Psoas muscle (tissue), 8 donors: ENCODE measurements around the gene TLK1. TPM values are rescaled to one million over a fixed set of nuclear protein-coding genes. Genes with fewer than 3 reads are reported as not detected.

Experiments used
- ATAC-seq, 4 donors: fragments of 200-7000 bp; cut with Tn5 transposase; one replicate each; pipeline ENCODE4 v1.9.1; 2020; ENCODE audit warnings: moderate library complexity in 3 of 4, mild to moderate bottlenecking in 2 of 4
- DNase-seq, 2 donors: peaks; one replicate each; pipeline ENCODE4 v3.0.0-alpha.2; 2020
- H3K27ac ChIP-seq: fragments of 200-600 bp; one replicate; pipeline ENCODE4 v1.8.0; 2022
- H3K27me3 ChIP-seq, 3 donors: fragments of 200-600 bp in 1 of 3; one replicate each; pipeline versions ENCODE4 v1.6.1 to v1.8.0; 2013 to 2022; ENCODE audit warnings: low read length in 2 of 3, mild to moderate bottlenecking in 2 of 3, moderate library complexity in 1 of 3; ENCODE audit not compliant: insufficient read depth in 3 of 3
- H3K36me3 ChIP-seq, 2 donors: fragments of 200-600 bp in 1 of 2; one replicate each; pipeline versions ENCODE4 v1.6.1 to v1.8.0; 2013 to 2022; ENCODE audit warnings: low read depth in 1 of 2, mild to moderate bottlenecking in 1 of 2, moderate library complexity in 1 of 2; ENCODE audit not compliant: insufficient read depth in 1 of 2
- H3K4me1 ChIP-seq: fragments of 200-600 bp; one replicate; pipeline ENCODE4 v1.8.0; 2022
- H3K4me3 ChIP-seq: fragments of 200-600 bp; one replicate; pipeline ENCODE4 v1.8.0; 2022; ENCODE audit warnings: mild to moderate bottlenecking
- H3K9me3 ChIP-seq: fragments of 200-600 bp; one replicate; pipeline ENCODE4 v1.8.0; 2022
- WGBS, 3 donors: extraction: QIAGEN DNeasy Blood & Tissue Kit; methylation state at CpG; one replicate each; pipeline versions ENCODE4 v1.1.6 to v1.1.7; 2013; 5-methylcytosine and 5-hydroxymethylcytosine counted together
- intact Hi-C, 2 donors: fragments of 100-400 bp; cut with DNase I; formaldehyde crosslinking; loops; one replicate each; pipeline versions ENCODE4 v1.11.0 to v1.14.2; 2022
- polyA plus RNA-seq, 3 donors: library from polyadenylated mRNA; stranded (reverse); fragments of 200-250 nt; gene quantifications; one replicate each; pipeline ENCODE4 v1.2.3, GENCODE V29; 2013
- total RNA-seq, 4 donors: library from RNA; stranded (reverse); fragmentation: NEBNext Ultra II Directional in 2 of 4; extraction: Animal tissue kit (Norgen Biotek cat#: 25700) in 2 of 4; gene quantifications; one replicate each; pipeline versions ENCODE4 v1.2.1 to v1.2.4, GENCODE V29; 2021 to 2023
- TF ChIP-seq, protein P1 (sequence below): fragments of 200-600 bp; IDR thresholded peaks from one replicate; pipeline ENCODE4 v1.8.0; 2022; ENCODE audit warnings: antibody characterized with exemption
- donor health status: healthy with polysubstance abuse.
- donor health status: DM: no; HTN: no; CAD: no; lungs with moderate emphysema.
- donor health status: Bipolar disorder and iron deficiency.
- donor health status: healthy.
- donor health status: DM: yes; HTN: yes; CAD: no.
- donor health status: DM: no; HTN: no; CAD: no.
- donor health status: DM: no; HTN: no; CAD: no.
- donor health status: DM: yes; HTN: yes; CAD: no.

The TLK1 gene
- total and polyA plus RNA-seq, 7 donors = 4.4 to 22.2 (median 17.5) TPM

DNA sequence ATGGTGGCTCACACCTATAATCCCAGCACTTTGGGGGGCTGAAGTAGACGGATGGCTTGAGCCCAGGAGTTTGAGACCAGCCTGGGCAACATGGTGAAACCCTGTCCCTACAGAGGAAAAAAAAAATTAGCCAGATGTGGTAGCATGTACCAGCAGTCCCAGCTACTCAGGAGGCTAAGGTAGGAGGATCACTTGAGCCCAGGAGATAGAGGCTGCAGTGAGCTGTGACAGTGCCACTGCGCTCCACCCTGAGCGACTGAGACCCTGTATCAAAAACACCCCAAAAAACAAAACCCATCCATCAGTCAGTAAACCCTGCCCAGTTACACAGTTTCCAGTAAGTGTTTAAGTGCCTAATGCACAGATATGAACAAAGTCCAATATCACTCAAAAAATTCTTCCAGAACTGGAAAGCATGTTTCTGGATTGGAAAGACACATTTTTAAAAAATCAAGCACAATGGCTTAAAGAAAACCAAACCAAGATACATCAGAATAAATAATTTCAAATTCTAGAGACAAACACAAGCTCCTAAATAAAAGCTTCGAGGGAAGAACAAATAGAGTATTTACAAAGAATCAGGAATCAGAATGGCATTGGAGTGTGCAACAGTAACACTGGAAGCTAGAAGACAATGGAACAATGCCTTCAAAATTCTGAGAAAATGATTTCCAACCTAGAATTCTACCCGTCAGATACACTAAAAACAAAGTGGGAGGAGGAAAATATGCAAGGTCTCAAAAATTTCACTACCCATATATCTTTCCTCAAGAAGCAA lies 72.4 kb downstream of the TLK1 start:
- no peaks in the 10 kb centered on the region for H3K4me1 ChIP-seq
- ATAC-seq = no peak
- DNase-seq = no peak
- no peak overlapping the region for H3K4me3 ChIP-seq
- intact Hi-C loops = no loop called here
- TF ChIP-seq, protein P1, sequence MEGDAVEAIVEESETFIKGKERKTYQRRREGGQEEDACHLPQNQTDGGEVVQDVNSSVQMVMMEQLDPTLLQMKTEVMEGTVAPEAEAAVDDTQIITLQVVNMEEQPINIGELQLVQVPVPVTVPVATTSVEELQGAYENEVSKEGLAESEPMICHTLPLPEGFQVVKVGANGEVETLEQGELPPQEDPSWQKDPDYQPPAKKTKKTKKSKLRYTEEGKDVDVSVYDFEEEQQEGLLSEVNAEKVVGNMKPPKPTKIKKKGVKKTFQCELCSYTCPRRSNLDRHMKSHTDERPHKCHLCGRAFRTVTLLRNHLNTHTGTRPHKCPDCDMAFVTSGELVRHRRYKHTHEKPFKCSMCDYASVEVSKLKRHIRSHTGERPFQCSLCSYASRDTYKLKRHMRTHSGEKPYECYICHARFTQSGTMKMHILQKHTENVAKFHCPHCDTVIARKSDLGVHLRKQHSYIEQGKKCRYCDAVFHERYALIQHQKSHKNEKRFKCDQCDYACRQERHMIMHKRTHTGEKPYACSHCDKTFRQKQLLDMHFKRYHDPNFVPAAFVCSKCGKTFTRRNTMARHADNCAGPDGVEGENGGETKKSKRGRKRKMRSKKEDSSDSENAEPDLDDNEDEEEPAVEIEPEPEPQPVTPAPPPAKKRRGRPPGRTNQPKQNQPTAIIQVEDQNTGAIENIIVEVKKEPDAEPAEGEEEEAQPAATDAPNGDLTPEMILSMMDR = no peak
- 96 to 97% (median 97%) methylated on average over 5 of the region's 5 CpGs for WGBS, 3 donors
- H3K27me3 ChIP-seq = no peaks in the 10 kb centered on the region
- no peaks in the 10 kb centered on the region for H3K36me3 ChIP-seq
- H3K9me3 ChIP-seq = no peaks in the 10 kb centered on the region
- H3K27ac ChIP-seq = no peak overlapping the region

GRCh38 chr2:171087547-171087946 lies 73.1 kb downstream of the TLK1 start:
- ATAC-seq (no peak), DNase-seq (no peak)
- Histone ChIP-seq H3K4me1 (no peaks in the 10 kb centered on the region), H3K27ac (no peak overlapping the region), H3K36me3 (no peaks in the 10 kb centered on the region), H3K27me3 (no peaks in the 10 kb centered on the region), H3K4me3 (no peak overlapping the region), H3K9me3 (no peaks in the 10 kb centered on the region)
- intact Hi-C loops = no loop called here
- TF ChIP-seq, protein P1 = no peak
- WGBS, 3 donors = 94 to 100% (median 96%) methylated on average over 1 of the region's 1 CpG

- 64 to 70% (median 67%) methylated on average over 13 of the region's 13 CpGs for WGBS, 3 donors
- H3K4me1 ChIP-seq = no peaks in the 10 kb centered on the region
- DNase-seq = no peak
- no peak overlapping the region for H3K27ac ChIP-seq
- H3K9me3 ChIP-seq = no peaks in the 10 kb centered on the region
- TF ChIP-seq, protein P1 = peak; percentile 43
- no peak overlapping the region for H3K4me3 ChIP-seq
- ATAC-seq = no peak
- H3K36me3 ChIP-seq = no peaks in the 10 kb centered on the region
- no peaks in the 10 kb centered on the region for H3K27me3 ChIP-seq
- intact Hi-C loops = no loop called here
These were observed 74.1 kb downstream of the TLK1 start for GRCh38 chr2:171086352-171087290.

DNA sequence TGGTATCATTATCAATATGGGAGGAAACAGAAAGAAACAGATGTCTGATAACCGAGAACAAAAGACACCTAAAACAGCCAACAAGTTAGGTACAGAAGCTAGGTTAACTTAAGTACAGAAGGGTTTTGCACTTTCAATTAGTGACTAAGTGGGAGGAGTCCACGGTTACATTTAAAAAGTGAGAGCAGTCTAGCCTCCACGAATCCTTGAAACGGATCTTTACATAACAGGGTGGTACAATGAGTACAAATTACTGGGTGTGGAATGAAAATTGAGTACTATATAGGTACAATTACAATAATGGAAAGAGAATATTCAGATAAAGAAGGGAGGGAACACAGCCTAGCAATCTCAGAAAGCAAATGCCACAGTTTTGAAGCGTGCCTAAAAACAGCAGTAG lies 76.6 kb downstream of the TLK1 start:
- TF ChIP-seq, protein P1 = no peak
- DNase-seq (no peak), ATAC-seq (no peak)
- H3K27me3 ChIP-seq = no peaks in the 10 kb centered on the region
- H3K27ac ChIP-seq = no peak overlapping the region
- no peak overlapping the region for H3K4me3 ChIP-seq
- 70 to 85% (median 72%) methylated on average over 5 of the region's 5 CpGs for WGBS, 3 donors
- no peaks in the 10 kb centered on the region for H3K9me3 ChIP-seq
- no peaks in the 10 kb centered on the region for H3K36me3 ChIP-seq
- H3K4me1 ChIP-seq = no peaks in the 10 kb centered on the region
- intact Hi-C loops = no loop called here
